ENCODE results near the gene SPARCL1. TPM values are rescaled to one million over a fixed set of nuclear protein-coding genes. Genes with fewer than 3 reads are reported as not detected.

Gene SPARCL1
- polyA plus RNA-seq, 1 of the 3 experiments (the other 2 are of a cell fraction), result not detected

- TF ChIP-seq, protein P1, sequence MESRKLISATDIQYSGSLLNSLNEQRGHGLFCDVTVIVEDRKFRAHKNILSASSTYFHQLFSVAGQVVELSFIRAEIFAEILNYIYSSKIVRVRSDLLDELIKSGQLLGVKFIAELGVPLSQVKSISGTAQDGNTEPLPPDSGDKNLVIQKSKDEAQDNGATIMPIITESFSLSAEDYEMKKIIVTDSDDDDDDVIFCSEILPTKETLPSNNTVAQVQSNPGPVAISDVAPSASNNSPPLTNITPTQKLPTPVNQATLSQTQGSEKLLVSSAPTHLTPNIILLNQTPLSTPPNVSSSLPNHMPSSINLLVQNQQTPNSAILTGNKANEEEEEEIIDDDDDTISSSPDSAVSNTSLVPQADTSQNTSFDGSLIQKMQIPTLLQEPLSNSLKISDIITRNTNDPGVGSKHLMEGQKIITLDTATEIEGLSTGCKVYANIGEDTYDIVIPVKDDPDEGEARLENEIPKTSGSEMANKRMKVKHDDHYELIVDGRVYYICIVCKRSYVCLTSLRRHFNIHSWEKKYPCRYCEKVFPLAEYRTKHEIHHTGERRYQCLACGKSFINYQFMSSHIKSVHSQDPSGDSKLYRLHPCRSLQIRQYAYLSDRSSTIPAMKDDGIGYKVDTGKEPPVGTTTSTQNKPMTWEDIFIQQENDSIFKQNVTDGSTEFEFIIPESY (IDR thresholded peaks at IDR 0.05; ENCODE audit: borderline replicate concordance, low read depth), result no peak
- TF ChIP-seq GABPA (IDR thresholded peaks at IDR 0.05; ENCODE audit: low read depth), result no peak
These were observed 99.1 kb downstream of the SPARCL1 start (continued) for GRCh38 chr4:87430038-87430437.

DNA sequence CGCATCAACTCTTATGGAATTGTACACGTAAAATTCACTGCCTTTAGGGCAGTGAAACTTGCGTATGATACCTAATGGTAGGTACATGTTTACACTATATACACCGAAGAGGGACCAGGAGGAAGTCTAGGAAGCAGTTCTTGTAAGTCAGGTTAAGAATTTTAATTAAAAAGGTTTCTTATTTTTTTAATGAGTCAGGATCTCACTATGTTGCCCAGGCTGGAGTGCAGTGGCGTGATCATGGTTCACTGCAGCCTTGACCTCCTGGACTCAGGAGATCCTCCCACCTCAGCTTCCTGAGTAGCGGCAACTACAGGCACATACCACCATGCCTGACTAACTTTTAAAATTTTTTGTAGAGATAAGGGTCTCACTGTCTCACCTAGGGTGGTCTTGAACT lies 100.2 kb downstream of the SPARCL1 start:
- no peaks in the 10 kb centered on the region for H3K9me3 ChIP-seq
- H3K9me2 ChIP-seq, result no peaks in the 10 kb centered on the region
- CTCF ChIA-PET, result interaction anchor here (0.6 kb wide), 1 partner anchor 36 kb away, joined by 3 read pairs; no protein-coding TSS in a partner anchor
- DNase-seq, result no peak
- TF ChIP-seq TEAD4 (IDR thresholded peaks at IDR 0.05; ENCODE audit: borderline replicate concordance, insufficient read depth), result no peak
- H3K4me1 ChIP-seq (ENCODE audit: control insufficient read depth in 1 of 2, insufficient read depth in 2 of 2, low read depth in 1 of 2, low read length in 1 of 2), result peaks cover 1 to 6% of the 10 kb centered on the region in 2 experiments; a peak in 1 of 4 replicates
- no peaks in the 10 kb centered on the region; the same call in 1 of the 2 replicates for H4K20me1 ChIP-seq (ENCODE audit: insufficient read depth)
- H3K9ac ChIP-seq, result no peak overlapping the region
- no peak overlapping the region for H2AFZ ChIP-seq (ENCODE audit: low read depth)
- POLR2A ChIA-PET, result no interaction called here
- peaks cover 5% of the 10 kb centered on the region for H3F3A ChIP-seq (replicated peaks; ENCODE audit: insufficient read depth)
- H3K4me2 ChIP-seq, result no peak overlapping the region
- H3K36me3 ChIP-seq (replicated peaks in 1 of 2; ENCODE audit: control insufficient read depth in 1 of 2, insufficient read depth in 2 of 2, low read length in 1 of 2), result no peaks in the 10 kb centered on the region
- peaks cover 93% of the 10 kb centered on the region for H3K79me2 ChIP-seq (ENCODE audit: insufficient read depth)
- no peak overlapping the region for H3K4me3 ChIP-seq (ENCODE audit: low read depth in 2 of 2, low read length in 1 of 2)
- no peak overlapping the region for H3K27ac ChIP-seq (ENCODE audit: low read depth in 2 of 2, low read length in 1 of 2)
- WGBS (ENCODE audit: low lambda C conversion rate), result 98% methylated on average over 6 of the region's 6 CpGs
- no peaks in the 10 kb centered on the region for H3K27me3 ChIP-seq (ENCODE audit: insufficient read depth)

DNA sequence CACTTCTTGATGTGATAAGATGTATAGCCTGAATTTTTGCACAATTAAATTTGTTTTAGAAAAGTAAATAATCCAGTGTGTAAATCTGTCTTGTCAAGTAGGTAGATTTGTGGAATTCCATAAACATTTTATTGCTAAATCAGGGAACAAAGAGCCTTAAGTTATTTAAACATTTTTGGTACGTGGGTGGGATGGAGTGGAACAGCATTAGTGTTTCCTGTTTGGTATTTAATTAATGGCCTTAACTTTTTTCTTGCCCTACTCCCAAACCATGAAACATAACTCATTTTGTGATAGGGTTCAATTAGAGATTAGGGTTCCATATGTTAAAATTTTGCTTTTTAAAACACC lies 101.7 kb downstream of the SPARCL1 start:
- WGBS (ENCODE audit: low lambda C conversion rate), result 87% methylated on average over 1 of the region's 1 CpG
- peaks cover 91% of the 10 kb centered on the region for H3K79me2 ChIP-seq (ENCODE audit: insufficient read depth)
- no peak for DNase-seq
- H3K4me1 ChIP-seq (ENCODE audit: control insufficient read depth in 1 of 2, insufficient read depth in 2 of 2, low read depth in 1 of 2, low read length in 1 of 2), result peaks cover 3 to 6% of the 10 kb centered on the region in 2 experiments; a peak in 1 of 4 replicates
- no peak overlapping the region for H2AFZ ChIP-seq (ENCODE audit: low read depth)
- TF ChIP-seq FOSL2 (IDR thresholded peaks at IDR 0.05; ENCODE audit: borderline replicate concordance, low read depth) (no peak), EZH2phosphoT487 (IDR thresholded peaks at IDR 0.05; ENCODE audit: borderline replicate concordance, low read depth) (no peak), TCF12 (IDR thresholded peaks at IDR 0.05) (no peak), JUND (IDR thresholded peaks at IDR 0.05) (no peak), GATA2 (CRISPR knock-in tag; IDR thresholded peaks at IDR 0.05) (no peak), TAF1 (IDR thresholded peaks at IDR 0.05; ENCODE audit: borderline replicate concordance, low read depth, low read length) (no peak)
- ChIA-PET CTCF (no interaction called here), POLR2A (no interaction called here)
- H3K36me3 ChIP-seq (replicated peaks in 1 of 2; ENCODE audit: control insufficient read depth in 1 of 2, insufficient read depth in 2 of 2, low read length in 1 of 2), result no peaks in the 10 kb centered on the region
- no peak overlapping the region for H3K27ac ChIP-seq (ENCODE audit: low read depth in 2 of 2, low read length in 1 of 2)
- no peak overlapping the region for H3K4me2 ChIP-seq
- no peaks in the 10 kb centered on the region for H3K27me3 ChIP-seq (ENCODE audit: insufficient read depth)
- H3K9ac ChIP-seq, result no peak overlapping the region
- H3K4me3 ChIP-seq (ENCODE audit: low read depth in 2 of 2, low read length in 1 of 2), result no peak overlapping the region
- H3K9me3 ChIP-seq, result no peaks in the 10 kb centered on the region
- H3K9me2 ChIP-seq, result no peaks in the 10 kb centered on the region
- H3F3A ChIP-seq (replicated peaks; ENCODE audit: insufficient read depth), result peaks cover 5% of the 10 kb centered on the region
- H4K20me1 ChIP-seq (ENCODE audit: insufficient read depth), result no peaks in the 10 kb centered on the region; the same call in 1 of the 2 replicates
